Measurements from ENCODE around the gene CHCHD5.
"Not testable (repeated sequence)": the region's sequence is repeated elsewhere in the genome, so short reads cannot be mapped to it uniquely, and the experiment has no call there.

The CHCHD5 gene

GRCh38 chr2:112588611-112589045 lies 4.2 kb downstream of the CHCHD5 start:
- DNase-seq, result peak; percentile 34

GRCh38 chr2:112591413-112591812 lies 7.0 kb downstream of the CHCHD5 start:
- DNase-seq, result no peak

- DNase-seq, result no peak
These were observed 9.3 kb downstream of the CHCHD5 start for GRCh38 chr2:112593736-112594135.

GRCh38 chr2:112597537-112598322 lies 13.3 kb downstream of the CHCHD5 start:
- no peak for DNase-seq

GRCh38 chr2:112600634-112601033 lies 16.2 kb downstream of the CHCHD5 start:
- DNase-seq, result no peak

- no peak for DNase-seq
These were observed 17.3 kb downstream of the CHCHD5 start for GRCh38 chr2:112601754-112602153.

GRCh38 chr2:112602917-112603316 lies 18.5 kb downstream of the CHCHD5 start:
- no peak for DNase-seq

- DNase-seq, result no peak
These were observed 19.3 kb downstream of the CHCHD5 start for GRCh38 chr2:112603731-112604130.

- no peak for DNase-seq
These were observed 20.5 kb downstream of the CHCHD5 start for GRCh38 chr2:112604952-112605351.

- no peak for DNase-seq
These were observed 21.5 kb downstream of the CHCHD5 start for GRCh38 chr2:112605926-112606325.

- DNase-seq, result no peak
These were observed 22.1 kb downstream of the CHCHD5 start for GRCh38 chr2:112606547-112606946.

GRCh38 chr2:112607680-112608438 lies 23.4 kb downstream of the CHCHD5 start:
- DNase-seq, result no peak

GRCh38 chr2:112609320-112609719 lies 24.9 kb downstream of the CHCHD5 start:
- DNase-seq, result not testable (repeated sequence)

GRCh38 chr2:112612283-112612682 lies 27.9 kb downstream of the CHCHD5 start:
- DNase-seq, result not testable (repeated sequence)

- peak; percentile 78 for DNase-seq
These were observed 29.9 kb downstream of the CHCHD5 start for GRCh38 chr2:112614201-112614840.

- DNase-seq, result no peak
These were observed 30.6 kb downstream of the CHCHD5 start for GRCh38 chr2:112615051-112615450.

GRCh38 chr2:112615798-112616197 lies 31.4 kb downstream of the CHCHD5 start:
- DNase-seq, result not testable (repeated sequence)

GRCh38 chr2:112618383-112618782 lies 34.0 kb downstream of the CHCHD5 start:
- no peak for DNase-seq

- DNase-seq, result no peak
These were observed 37.5 kb downstream of the CHCHD5 start for GRCh38 chr2:112621790-112622527.

GRCh38 chr2:112622528-112622849 lies 38.1 kb downstream of the CHCHD5 start:
- no peak for DNase-seq

GRCh38 chr2:112623913-112624777 lies 39.7 kb downstream of the CHCHD5 start:
- DNase-seq, result no peak

- no peak for DNase-seq
These were observed 41.2 kb downstream of the CHCHD5 start for GRCh38 chr2:112625474-112626114.

All from NCI-H510A (cell line).